GM12892 (cell line): ENCODE results near the gene LLGL1.

Source experiments
- POLR2A ChIP-seq: IDR thresholded peaks from 2 replicates; pipeline ENCODE4 v1.6.1; 2011; ENCODE audit warnings: low read depth, low read length, control low read depth
- POLR2AphosphoS5 ChIP-seq: IDR thresholded peaks from 2 replicates; pipeline ENCODE4 v1.6.1; 2011; ENCODE audit warnings: low read depth, low read length, control low read depth
- TAF1 ChIP-seq: IDR thresholded peaks from 2 replicates; pipeline ENCODE4 v1.6.1; 2011; ENCODE audit warnings: low read depth, mild to moderate bottlenecking, control low read depth, low read length, borderline replicate concordance

- TF ChIP-seq POLR2A (no peak), POLR2AphosphoS5 (no peak), TAF1 (no peak)
Measured at GRCh38 chr17:18234853-18235380, 9.5 kb downstream of the LLGL1 start.
